ENCODE results near the gene KCNIP4. TPM values are rescaled to one million over a fixed set of nuclear protein-coding genes. Genes with fewer than 3 reads are reported as not detected.

Gene KCNIP4
- total RNA-seq, 1 experiment from 2014 or later = 0.91 TPM

GRCh38 chr4:21952549-21952948 lies 4.0 kb upstream of the KCNIP4 start:
- no peak for DNase-seq (ENCODE audit: unreplicated experiment)
- intact Hi-C loops (cut with micrococcal nuclease) = no loop called here
- ChIA-PET CTCF (no interaction called here), POLR2A (no interaction called here)
- no peak for TF ChIP-seq CTCF (IDR thresholded peaks at IDR 0.05; ENCODE audit: unreplicated experiment)
- Mint-ChIP-seq H3K4me3 (ENCODE audit: unreplicated experiment) (no peak overlapping the region), H3K27ac (ENCODE audit: low read depth, unreplicated experiment) (no peak overlapping the region), H3K36me3 (ENCODE audit: insufficient read depth, unreplicated experiment) (no peaks in the 10 kb centered on the region), H3K9me3 (ENCODE audit: unreplicated experiment) (no peaks in the 10 kb centered on the region), H3K4me1 (ENCODE audit: insufficient read depth, unreplicated experiment) (no peaks in the 10 kb centered on the region), H3K27me3 (ENCODE audit: insufficient read depth, unreplicated experiment) (no peaks in the 10 kb centered on the region)
- BruUV-seq (replicated peaks) = no TSS peak

- TF ChIP-seq CTCF (IDR thresholded peaks at IDR 0.05; ENCODE audit: unreplicated experiment) = no peak
- Mint-ChIP-seq H3K36me3 (ENCODE audit: insufficient read depth, unreplicated experiment) (no peaks in the 10 kb centered on the region), H3K4me1 (ENCODE audit: insufficient read depth, unreplicated experiment) (no peaks in the 10 kb centered on the region), H3K9me3 (ENCODE audit: unreplicated experiment) (no peaks in the 10 kb centered on the region), H3K27ac (ENCODE audit: low read depth, unreplicated experiment) (no peak overlapping the region), H3K4me3 (ENCODE audit: unreplicated experiment) (no peak overlapping the region), H3K27me3 (ENCODE audit: insufficient read depth, unreplicated experiment) (no peaks in the 10 kb centered on the region)
- CTCF ChIA-PET = no interaction called here
- no TSS peak for BruUV-seq (replicated peaks)
- POLR2A ChIA-PET = no interaction called here
- intact Hi-C loops (cut with micrococcal nuclease) = no loop called here
- no peak for DNase-seq (ENCODE audit: unreplicated experiment)
Measured at GRCh38 chr4:21949073-21949457, 493 bp upstream of the KCNIP4 start.

- intact Hi-C loops (cut with micrococcal nuclease) = no loop called here
- ChIA-PET CTCF (no interaction called here), POLR2A (no interaction called here)
- TF ChIP-seq CTCF (IDR thresholded peaks at IDR 0.05; ENCODE audit: unreplicated experiment) = no peak
- Mint-ChIP-seq H3K27ac (ENCODE audit: low read depth, unreplicated experiment) (no peak overlapping the region), H3K9me3 (ENCODE audit: unreplicated experiment) (no peaks in the 10 kb centered on the region), H3K27me3 (ENCODE audit: insufficient read depth, unreplicated experiment) (no peaks in the 10 kb centered on the region), H3K4me3 (ENCODE audit: unreplicated experiment) (no peak overlapping the region), H3K36me3 (ENCODE audit: insufficient read depth, unreplicated experiment) (no peaks in the 10 kb centered on the region), H3K4me1 (ENCODE audit: insufficient read depth, unreplicated experiment) (no peaks in the 10 kb centered on the region)
- DNase-seq (ENCODE audit: unreplicated experiment) = no peak
- BruUV-seq (replicated peaks) = no TSS peak
Measured at GRCh38 chr4:21947791-21948346, 703 bp downstream of the KCNIP4 start.

- DNase-seq (ENCODE audit: unreplicated experiment) = no peak
- no peak for TF ChIP-seq CTCF (IDR thresholded peaks at IDR 0.05; ENCODE audit: unreplicated experiment)
- no peaks in the 10 kb centered on the region for H3K36me3 Mint-ChIP-seq (ENCODE audit: insufficient read depth, unreplicated experiment)
- no peaks in the 10 kb centered on the region for H3K4me1 Mint-ChIP-seq (ENCODE audit: insufficient read depth, unreplicated experiment)
- CTCF ChIA-PET = no interaction called here
- no TSS peak for BruUV-seq (replicated peaks)
- H3K27me3 Mint-ChIP-seq (ENCODE audit: insufficient read depth, unreplicated experiment) = no peaks in the 10 kb centered on the region
- POLR2A ChIA-PET = no interaction called here
- H3K4me3 Mint-ChIP-seq (ENCODE audit: unreplicated experiment) = no peak overlapping the region
- H3K9me3 Mint-ChIP-seq (ENCODE audit: unreplicated experiment) = no peaks in the 10 kb centered on the region
- no peak overlapping the region for H3K27ac Mint-ChIP-seq (ENCODE audit: low read depth, unreplicated experiment)
- intact Hi-C loops (cut with micrococcal nuclease) = no loop called here
Measured at GRCh38 chr4:21946858-21947257, 1.7 kb downstream of the KCNIP4 start.
